Upper lobe of left lung (tissue), 6 donors: ENCODE results near the gene RPL35A. TPM values are rescaled to one million over a fixed set of nuclear protein-coding genes. Genes with fewer than 3 reads are reported as not detected.
A peak's percentile ranks its signal among the peaks of the same experiment; 100 is the strongest.
"Not testable (repeated sequence)": the region's sequence is repeated elsewhere in the genome, so short reads cannot be mapped to it uniquely, and the experiment has no call there.

ENCODE experiments used
- ATAC-seq, 2 donors: fragments of 200-7000 bp; cut with Tn5 transposase; one replicate each; pipeline ENCODE4 v1.9.1; 2022; ENCODE audit warnings: mild to moderate bottlenecking in 2 of 2, moderate library complexity in 2 of 2; ENCODE audit not compliant: low FRiP score in 2 of 2
- DNase-seq, 2 donors: peaks; one replicate each; pipeline ENCODE4 v3.0.0-alpha.2; 2019 to 2020
- H3K27ac ChIP-seq, 4 donors: fragments of 200-600 bp; sonication (generic); one replicate each; pipeline ENCODE4 v1.5.1; 2016 to 2019
- H3K27me3 ChIP-seq, 4 donors: fragments of 200-600 bp; sonication (generic); one replicate each; pipeline ENCODE4 v1.5.1; 2017 to 2019
- H3K36me3 ChIP-seq, 4 donors: fragments of 200-600 bp; sonication (generic); one replicate each; pipeline ENCODE4 v1.5.1; 2016 to 2019
- H3K4me1 ChIP-seq, 4 donors: fragments of 200-600 bp; sonication (generic); one replicate each; pipeline ENCODE4 v1.5.1; 2018 to 2019
- H3K4me3 ChIP-seq, 4 donors: fragments of 200-600 bp; sonication (generic); one replicate each; pipeline ENCODE4 v1.5.1; 2017 to 2019; ENCODE audit warnings: mild to moderate bottlenecking in 2 of 4, moderate library complexity in 1 of 4
- H3K9me3 ChIP-seq, 4 donors: fragments of 200-600 bp; sonication (generic); one replicate each; pipeline ENCODE4 v1.5.1; 2018 to 2019
- EP300 ChIP-seq, 4 donors: sonication (generic); formaldehyde crosslinking; IDR thresholded peaks; one replicate each; pipeline ENCODE4 v1.5.1; 2017; ENCODE audit warnings: antibody characterized with exemption in 4 of 4, control low read depth in 2 of 4
- POLR2A ChIP-seq, 4 donors: fragments of 450-650 bp; IDR thresholded peaks; one replicate each; pipeline ENCODE4 v1.5.1; 2016 to 2017; ENCODE audit warnings: antibody characterized with exemption in 4 of 4, mild to moderate bottlenecking in 2 of 4
- POLR2AphosphoS5 ChIP-seq, 2 donors: sonication (generic); formaldehyde crosslinking; IDR thresholded peaks; one replicate each; pipeline ENCODE4 v1.5.1; 2017; ENCODE audit warnings: antibody characterized with exemption in 2 of 2
- WGBS, 2 donors: methylation state at CpG; one replicate each; pipeline ENCODE4 v1.1.5; 2017 to 2018; 5-methylcytosine and 5-hydroxymethylcytosine counted together
- total RNA-seq, 6 donors: library from RNA; depleted of rRNA in 4 of 6; stranded (reverse); fragments of >200 nt in 4 of 6; gene quantifications; one replicate each; pipeline versions ENCODE4 v1.1.0 to v1.2.1, GENCODE V29; 2016 to 2021
- TF ChIP-seq, protein P1 (sequence below), 6 experiments: fragments of 450-650 bp in 4 of 6; fragments of 200-600 bp in 2 of 6; sonication (generic) in 2 of 6; IDR thresholded peaks; one replicate each; pipeline ENCODE4 v1.5.1; 2016 to 2019; ENCODE audit warnings: antibody characterized with exemption in 6 of 6
- donor health status: DM: no; HTN: no; CAD: no; lungs with moderate emphysema.
- donor health status: DM: no; HTN: yes; CAD: no; lungs with severe emphysema.

The RPL35A gene
- total RNA-seq, 6 donors from 2014 or later, result 80.7 to 771 (median 420) TPM

- no peak for TF ChIP-seq POLR2A (IDR thresholded peaks at IDR 0.05)
- no peak for TF ChIP-seq EP300 (IDR thresholded peaks at IDR 0.05)
- TF ChIP-seq, protein P1, sequence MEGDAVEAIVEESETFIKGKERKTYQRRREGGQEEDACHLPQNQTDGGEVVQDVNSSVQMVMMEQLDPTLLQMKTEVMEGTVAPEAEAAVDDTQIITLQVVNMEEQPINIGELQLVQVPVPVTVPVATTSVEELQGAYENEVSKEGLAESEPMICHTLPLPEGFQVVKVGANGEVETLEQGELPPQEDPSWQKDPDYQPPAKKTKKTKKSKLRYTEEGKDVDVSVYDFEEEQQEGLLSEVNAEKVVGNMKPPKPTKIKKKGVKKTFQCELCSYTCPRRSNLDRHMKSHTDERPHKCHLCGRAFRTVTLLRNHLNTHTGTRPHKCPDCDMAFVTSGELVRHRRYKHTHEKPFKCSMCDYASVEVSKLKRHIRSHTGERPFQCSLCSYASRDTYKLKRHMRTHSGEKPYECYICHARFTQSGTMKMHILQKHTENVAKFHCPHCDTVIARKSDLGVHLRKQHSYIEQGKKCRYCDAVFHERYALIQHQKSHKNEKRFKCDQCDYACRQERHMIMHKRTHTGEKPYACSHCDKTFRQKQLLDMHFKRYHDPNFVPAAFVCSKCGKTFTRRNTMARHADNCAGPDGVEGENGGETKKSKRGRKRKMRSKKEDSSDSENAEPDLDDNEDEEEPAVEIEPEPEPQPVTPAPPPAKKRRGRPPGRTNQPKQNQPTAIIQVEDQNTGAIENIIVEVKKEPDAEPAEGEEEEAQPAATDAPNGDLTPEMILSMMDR (IDR thresholded peaks at IDR 0.05), result no peak
- TF ChIP-seq POLR2AphosphoS5 (IDR thresholded peaks at IDR 0.05), result peak in 1 of 2 donors; percentile 12
- peaks cover 47 to 59% (median 48%) of the 10 kb centered on the region in 4 donors for H3K4me1 ChIP-seq
- peaks cover 26 to 44% (median 36%) of the 10 kb centered on the region in 4 donors for H3K36me3 ChIP-seq
- WGBS, 2 donors, result 57 to 59% methylated on average over 5 of the region's 5 CpGs
- H3K27me3 ChIP-seq, result no peaks in the 10 kb centered on the region
- DNase-seq (no peak), ATAC-seq (peak in 1 of 2 donors; percentile 1)
- peak overlapping the region in 1 of 4 donors; percentile 10 for H3K4me3 ChIP-seq
- H3K9me3 ChIP-seq, result no peaks in the 10 kb centered on the region
- peak overlapping the region; percentile 77 to 86 (median 80) for H3K27ac ChIP-seq
Measured at GRCh38 chr3:197957790-197958133, 7.8 kb downstream of the RPL35A start.

DNA sequence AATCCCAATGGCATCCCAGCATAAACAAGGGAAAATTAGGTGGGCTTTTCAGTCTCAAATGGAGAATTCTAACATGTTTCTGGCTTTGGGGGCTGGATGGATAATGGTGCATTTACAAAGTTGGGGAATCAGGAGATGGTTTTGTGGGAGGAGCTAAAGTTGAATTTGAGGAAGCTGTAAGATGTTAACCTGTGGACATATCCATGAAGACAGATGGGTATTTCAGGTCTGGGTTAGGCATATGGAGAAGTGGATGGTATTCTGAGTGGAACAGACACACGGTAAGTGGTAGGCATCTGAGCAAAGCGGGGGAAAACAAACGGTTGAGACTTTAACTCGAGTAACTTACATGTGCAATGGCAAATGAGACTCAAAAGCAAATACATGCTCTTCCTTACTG, 8.4 kb downstream of the RPL35A start:
- Histone ChIP-seq H3K4me3 (peak overlapping the region in 1 of 4 donors; percentile 10), H3K9me3 (no peaks in the 10 kb centered on the region), H3K27me3 (no peaks in the 10 kb centered on the region), H3K4me1 (peaks cover 41 to 53% (median 44%) of the 10 kb centered on the region in 4 donors), H3K27ac (peak overlapping the region; percentile 77 to 86 (median 80)), H3K36me3 (peaks cover 24 to 38% (median 30%) of the 10 kb centered on the region in 4 donors)
- no peak for ATAC-seq
- 92 to 93% methylated on average over 4 of the region's 4 CpGs for WGBS, 2 donors
- no peak for DNase-seq
- TF ChIP-seq POLR2AphosphoS5 (IDR thresholded peaks at IDR 0.05) (no peak), EP300 (IDR thresholded peaks at IDR 0.05) (no peak), POLR2A (IDR thresholded peaks at IDR 0.05) (no peak)
- TF ChIP-seq, protein P1 (IDR thresholded peaks at IDR 0.05), result no peak

DNA sequence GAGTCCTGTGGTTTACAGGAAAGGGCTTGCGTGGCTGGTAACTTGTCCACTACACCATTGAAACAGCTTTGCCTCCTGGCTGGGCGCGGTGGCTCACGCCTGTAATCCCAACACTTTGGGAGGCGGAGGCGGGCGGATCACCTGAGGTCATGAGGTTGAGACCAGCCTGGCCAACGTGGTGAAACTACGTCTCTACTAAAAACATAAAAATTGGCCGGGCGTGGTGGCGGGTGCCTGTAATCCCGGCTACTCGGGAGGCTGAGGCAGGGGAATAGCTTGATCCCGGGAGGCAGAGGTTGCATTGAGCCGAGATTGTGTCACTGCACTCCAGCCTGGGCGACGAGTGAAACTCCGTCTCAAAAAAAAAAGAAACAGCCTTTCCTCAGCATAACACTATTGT, 8.9 kb downstream of the RPL35A start:
- peak in 1 of 2 donors; percentile 47 for DNase-seq
- Histone ChIP-seq H3K4me1 (peaks cover 37 to 48% (median 40%) of the 10 kb centered on the region in 4 donors), H3K27ac (peak overlapping the region; percentile 77 to 86 (median 80)), H3K36me3 (peaks cover 19 to 33% (median 25%) of the 10 kb centered on the region in 4 donors), H3K4me3 (peak overlapping the region in 1 of 4 donors; percentile 79)
- not testable (repeated sequence) for H3K9me3 ChIP-seq, H3K27me3 ChIP-seq, ATAC-seq
- 92 to 97% methylated on average over 19 of the region's 19 CpGs for WGBS, 2 donors

DNA sequence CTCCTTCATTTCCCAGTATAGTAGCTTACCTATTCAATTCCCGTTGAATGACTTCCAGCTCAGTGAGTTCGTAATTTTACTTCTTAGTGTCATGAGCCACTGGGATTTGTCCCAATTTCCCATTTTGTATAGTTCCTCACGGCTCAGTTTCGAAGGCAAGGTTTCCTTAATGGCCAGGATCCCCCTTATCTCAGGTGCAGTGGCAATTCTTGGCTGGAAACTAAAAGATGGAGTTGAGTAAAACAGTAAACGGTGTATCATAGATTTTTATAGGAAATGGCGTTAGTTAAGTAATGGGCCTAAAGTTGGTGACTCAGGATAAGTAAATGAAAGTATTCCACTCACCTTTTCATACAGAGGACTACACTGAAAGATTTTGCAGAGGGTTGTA, 9.5 kb downstream of the RPL35A start:
- Histone ChIP-seq H3K36me3 (peaks cover 14 to 27% (median 18%) of the 10 kb centered on the region in 4 donors), H3K4me3 (peak overlapping the region; percentile 15 to 96 (median 78)), H3K27me3 (no peaks in the 10 kb centered on the region), H3K9me3 (no peaks in the 10 kb centered on the region), H3K27ac (peak overlapping the region; percentile 77 to 86 (median 80)), H3K4me1 (peaks cover 35 to 43% (median 39%) of the 10 kb centered on the region in 4 donors)
- 67 to 70% methylated on average over 6 of the region's 6 CpGs for WGBS, 2 donors
- ATAC-seq, result no peak
- TF ChIP-seq EP300 (IDR thresholded peaks at IDR 0.05) (no peak), POLR2A (IDR thresholded peaks at IDR 0.05) (no peak), POLR2AphosphoS5 (IDR thresholded peaks at IDR 0.05) (no peak)
- TF ChIP-seq, protein P1 (IDR thresholded peaks at IDR 0.05), result no peak
- no peak for DNase-seq

DNA sequence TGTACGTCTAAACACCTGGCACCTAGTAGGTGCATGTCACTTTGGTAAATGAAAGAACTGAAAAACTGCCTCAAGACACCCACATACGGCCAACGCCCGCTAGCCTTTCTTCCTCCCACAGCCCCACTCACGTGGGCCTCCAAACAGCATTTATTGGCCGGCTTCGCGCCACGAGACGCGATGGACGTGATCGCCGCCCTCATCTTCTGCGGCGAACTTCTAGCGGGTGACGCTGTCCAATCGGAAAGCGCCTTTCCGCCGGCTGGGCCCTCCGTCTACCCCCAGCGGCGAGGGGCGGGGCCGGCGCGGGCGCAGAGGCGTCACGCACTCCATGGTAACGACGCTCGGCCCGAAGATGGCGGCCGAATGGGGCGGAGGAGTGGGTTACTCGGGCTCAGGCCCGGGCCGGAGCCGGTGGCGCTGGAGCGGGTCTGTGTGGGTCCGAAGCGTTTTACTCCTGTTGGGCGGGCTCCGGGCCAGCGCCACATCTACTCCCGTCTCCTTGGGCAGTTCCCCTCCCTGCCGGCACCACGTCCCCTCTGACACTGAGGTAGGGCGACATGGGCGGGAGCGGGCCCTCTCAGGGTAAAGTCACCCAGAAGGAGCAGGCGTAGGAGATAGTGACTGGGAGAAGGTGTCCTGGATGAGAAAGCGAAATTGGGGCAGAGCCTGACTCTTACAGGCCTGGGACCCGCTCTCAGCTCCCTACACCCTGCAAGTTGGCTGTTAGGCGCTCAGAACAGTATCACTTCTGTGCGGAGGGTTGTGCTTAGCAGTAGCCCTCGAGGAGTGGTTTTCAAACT, 10.1 kb downstream of the RPL35A start, which contains the start of gene LMLN:
Gene LMLN, plus strand, starts transcription at position 327 of the 803 bp plus-strand sequence. Its CDS starts 29 bp downstream, at position 356.
- Histone ChIP-seq H3K27me3 (no peaks in the 10 kb centered on the region), H3K4me1 (peaks cover 35 to 43% (median 39%) of the 10 kb centered on the region in 4 donors), H3K9me3 (no peaks in the 10 kb centered on the region), H3K4me3 (peak within 1 kb of the TSS; percentile 78 to 96 (median 80)), H3K36me3 (peaks cover 8 to 21% (median 13%) of the 10 kb centered on the region in 4 donors), H3K27ac (peak within 1 kb of the TSS; percentile 77 to 86 (median 80))
- TF ChIP-seq POLR2A (IDR thresholded peaks at IDR 0.05) (peak in 3 of 4 donors; percentile 37 to 88 (median 86)), POLR2AphosphoS5 (IDR thresholded peaks at IDR 0.05) (peak; percentile 77 to 78), EP300 (IDR thresholded peaks at IDR 0.05) (peak in 1 of 4 donors; percentile 25)
- TF ChIP-seq, protein P1 (IDR thresholded peaks at IDR 0.05), result peak in 1 of 6 experiments; percentile 35
- ATAC-seq, result peak; percentile 97 to 98
- 0 to 1% methylated on average over 10 to 48 of the region's 62 CpGs for WGBS, 2 donors
- peak; percentile 98 to 99 for DNase-seq
